Hematopoietic multipotent progenitor cell treated with erythropoietin and hydrocortisone succinate and interleukin-3 and kit ligand, for 4 days (in vitro differentiated cells): ENCODE data around the gene S100A1.
"Not testable (repeated sequence)": the region's sequence is repeated elsewhere in the genome, so short reads cannot be mapped to it uniquely, and the experiment has no call there.

Experiments used
- DNase-seq: peaks from one replicate; pipeline ENCODE4 v3.0.0-alpha.2; 2015

The S100A1 gene

GRCh38 chr1:153627715-153628626 lies at the start of gene S100A1:
Gene S100A1, plus strand, starts transcription at chr1:153628434. Its CDS starts 2,088 bp downstream, at chr1:153630522.
- DNase-seq: peak; percentile 36

- DNase-seq: no peak
Observed at GRCh38 chr1:153578490-153578889, 49.7 kb upstream of the S100A1 start.

- DNase-seq: no peak
Observed at GRCh38 chr1:153578936-153579335, 49.3 kb upstream of the S100A1 start.

- not testable (repeated sequence) for DNase-seq
Observed at GRCh38 chr1:153582836-153583235, 45.4 kb upstream of the S100A1 start.

GRCh38 chr1:153583514-153583913 lies 44.7 kb upstream of the S100A1 start:
- not testable (repeated sequence) for DNase-seq

- DNase-seq: no peak
Observed at GRCh38 chr1:153583976-153584375, 44.3 kb upstream of the S100A1 start.

- DNase-seq: no peak
Observed at GRCh38 chr1:153585006-153585405, 43.2 kb upstream of the S100A1 start.

- DNase-seq: no peak
Observed at GRCh38 chr1:153586347-153586746, 41.9 kb upstream of the S100A1 start.

GRCh38 chr1:153587314-153587713 lies 40.9 kb upstream of the S100A1 start:
- DNase-seq: no peak

- DNase-seq: not testable (repeated sequence)
Observed at GRCh38 chr1:153588033-153588432, 40.2 kb upstream of the S100A1 start.

GRCh38 chr1:153588482-153588881 lies 39.8 kb upstream of the S100A1 start:
- DNase-seq: no peak

GRCh38 chr1:153592748-153593147 lies 35.5 kb upstream of the S100A1 start:
- DNase-seq: no peak

- peak; percentile 51 for DNase-seq
Observed at GRCh38 chr1:153597206-153597605, 31.0 kb upstream of the S100A1 start.

- DNase-seq: peak; percentile 93
Observed at GRCh38 chr1:153598309-153599172, 29.7 kb upstream of the S100A1 start.

GRCh38 chr1:153599847-153600246 lies 28.4 kb upstream of the S100A1 start:
- no peak for DNase-seq

GRCh38 chr1:153602749-153603148 lies 25.5 kb upstream of the S100A1 start:
- DNase-seq: no peak

- DNase-seq: no peak
Observed at GRCh38 chr1:153606194-153606593, 22.0 kb upstream of the S100A1 start.

- no peak for DNase-seq
Observed at GRCh38 chr1:153607381-153607780, 20.9 kb upstream of the S100A1 start.

- no peak for DNase-seq
Observed at GRCh38 chr1:153608089-153608682, 20.0 kb upstream of the S100A1 start.

- no peak for DNase-seq
Observed at GRCh38 chr1:153608742-153609584, 19.3 kb upstream of the S100A1 start.

GRCh38 chr1:153609585-153609907 lies 18.7 kb upstream of the S100A1 start:
- DNase-seq: no peak

GRCh38 chr1:153610334-153610733 lies 17.9 kb upstream of the S100A1 start:
- no peak for DNase-seq
